Glutamatergic neuron (in vitro differentiated cells): ENCODE measurements around the gene ING1. TPM values are rescaled to one million over a fixed set of nuclear protein-coding genes. Genes with fewer than 3 reads are reported as not detected.

Experiments used
- DNase-seq: peaks from one replicate; pipeline ENCODE4 v3.0.0; 2022
- H3K27ac Mint-ChIP-seq: one replicate; pipeline ENCODE4 v1.8.0; 2020; ENCODE audit warnings: mild to moderate bottlenecking, mixed read lengths, inconsistent platforms; ENCODE audit not compliant: unreplicated experiment
- H3K27me3 Mint-ChIP-seq: one replicate; pipeline ENCODE4 v1.8.0; 2020; ENCODE audit warnings: mild to moderate bottlenecking, moderate library complexity, mixed read lengths, inconsistent platforms; ENCODE audit not compliant: unreplicated experiment
- H3K36me3 Mint-ChIP-seq: one replicate; pipeline ENCODE4 v1.8.0; 2020; ENCODE audit warnings: mild to moderate bottlenecking, mixed read lengths, inconsistent platforms; ENCODE audit not compliant: unreplicated experiment
- H3K4me1 Mint-ChIP-seq: one replicate; pipeline ENCODE4 v1.8.0; 2020; ENCODE audit warnings: mild to moderate bottlenecking, low read depth, mixed read lengths, inconsistent platforms; ENCODE audit not compliant: unreplicated experiment
- H3K4me3 Mint-ChIP-seq: one replicate; pipeline ENCODE4 v1.8.0; 2020; ENCODE audit warnings: mild to moderate bottlenecking, mixed read lengths, inconsistent platforms; ENCODE audit not compliant: unreplicated experiment
- H3K9me3 Mint-ChIP-seq: one replicate; pipeline ENCODE4 v1.8.0; 2020; ENCODE audit warnings: mild to moderate bottlenecking, moderate library complexity, mixed read lengths, inconsistent platforms; ENCODE audit not compliant: unreplicated experiment
- total RNA-seq: library from RNA; stranded (reverse); fragmentation: NEBNext Ultra II Directional; extraction: Animal tissue kit (Norgen Biotek cat#: 25700); gene quantifications from one replicate; pipeline ENCODE4 v1.2.1, GENCODE V29; 2021; ENCODE audit not compliant: unreplicated experiment
- TF ChIP-seq, protein P1 (sequence below): fragments of 200-600 bp; sonication (generic); IDR thresholded peaks from one replicate; pipeline ENCODE4 v1.5.0; 2021; ENCODE audit not compliant: partially characterized antibody, unreplicated experiment

Gene ING1
- total RNA-seq, 1 donor from 2014 or later: 19.1 TPM

DNA sequence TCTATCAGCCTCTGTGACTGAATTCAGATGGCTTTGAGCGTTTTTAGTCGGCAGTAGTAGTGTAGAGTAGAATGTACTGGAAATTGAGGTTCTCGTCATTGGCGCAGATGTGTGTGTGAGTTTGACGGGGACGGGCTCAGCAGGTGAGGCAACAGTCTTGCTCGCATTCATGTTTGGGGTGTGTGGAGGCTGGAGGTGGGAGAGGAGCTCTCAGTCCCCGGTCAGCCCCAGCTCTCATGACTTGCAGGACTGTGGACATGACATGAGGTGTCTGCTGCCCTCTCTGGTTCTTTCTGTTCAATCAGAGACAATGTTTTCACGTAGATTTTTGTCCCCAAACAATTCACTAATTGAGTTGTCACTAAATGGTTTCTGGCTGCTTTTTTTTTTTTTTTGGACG is 57.2 kb downstream of the ING1 start:
- H3K27ac Mint-ChIP-seq: no peak overlapping the region
- TF ChIP-seq, protein P1, sequence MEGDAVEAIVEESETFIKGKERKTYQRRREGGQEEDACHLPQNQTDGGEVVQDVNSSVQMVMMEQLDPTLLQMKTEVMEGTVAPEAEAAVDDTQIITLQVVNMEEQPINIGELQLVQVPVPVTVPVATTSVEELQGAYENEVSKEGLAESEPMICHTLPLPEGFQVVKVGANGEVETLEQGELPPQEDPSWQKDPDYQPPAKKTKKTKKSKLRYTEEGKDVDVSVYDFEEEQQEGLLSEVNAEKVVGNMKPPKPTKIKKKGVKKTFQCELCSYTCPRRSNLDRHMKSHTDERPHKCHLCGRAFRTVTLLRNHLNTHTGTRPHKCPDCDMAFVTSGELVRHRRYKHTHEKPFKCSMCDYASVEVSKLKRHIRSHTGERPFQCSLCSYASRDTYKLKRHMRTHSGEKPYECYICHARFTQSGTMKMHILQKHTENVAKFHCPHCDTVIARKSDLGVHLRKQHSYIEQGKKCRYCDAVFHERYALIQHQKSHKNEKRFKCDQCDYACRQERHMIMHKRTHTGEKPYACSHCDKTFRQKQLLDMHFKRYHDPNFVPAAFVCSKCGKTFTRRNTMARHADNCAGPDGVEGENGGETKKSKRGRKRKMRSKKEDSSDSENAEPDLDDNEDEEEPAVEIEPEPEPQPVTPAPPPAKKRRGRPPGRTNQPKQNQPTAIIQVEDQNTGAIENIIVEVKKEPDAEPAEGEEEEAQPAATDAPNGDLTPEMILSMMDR: no peak
- H3K36me3 Mint-ChIP-seq: no peaks in the 10 kb centered on the region
- peaks cover 2% of the 10 kb centered on the region for H3K27me3 Mint-ChIP-seq
- DNase-seq: no peak
- H3K4me3 Mint-ChIP-seq: no peak overlapping the region
- peaks cover 19% of the 10 kb centered on the region for H3K4me1 Mint-ChIP-seq
- H3K9me3 Mint-ChIP-seq: peaks cover 5% of the 10 kb centered on the region

DNA sequence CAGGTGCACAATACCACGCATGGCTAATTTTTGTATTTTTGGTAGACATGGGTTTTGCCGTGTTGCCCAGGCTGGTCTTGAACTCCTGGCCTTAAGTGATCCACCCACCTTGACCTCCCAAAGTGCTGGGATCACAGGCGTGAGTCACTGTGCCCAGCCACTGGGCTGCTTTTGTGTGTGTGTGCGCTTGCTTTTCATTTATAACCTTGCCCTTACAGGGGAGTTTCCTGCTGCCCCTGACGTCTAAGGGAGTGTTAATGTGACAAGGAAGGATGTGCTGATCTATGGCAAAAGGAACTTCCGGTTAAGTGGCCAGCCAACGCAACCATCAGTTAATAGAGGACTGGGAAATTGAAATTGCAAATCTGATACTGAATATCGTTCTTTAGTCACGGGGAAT is 57.7 kb downstream of the ING1 start:
- peaks cover 2% of the 10 kb centered on the region for H3K9me3 Mint-ChIP-seq

DNA sequence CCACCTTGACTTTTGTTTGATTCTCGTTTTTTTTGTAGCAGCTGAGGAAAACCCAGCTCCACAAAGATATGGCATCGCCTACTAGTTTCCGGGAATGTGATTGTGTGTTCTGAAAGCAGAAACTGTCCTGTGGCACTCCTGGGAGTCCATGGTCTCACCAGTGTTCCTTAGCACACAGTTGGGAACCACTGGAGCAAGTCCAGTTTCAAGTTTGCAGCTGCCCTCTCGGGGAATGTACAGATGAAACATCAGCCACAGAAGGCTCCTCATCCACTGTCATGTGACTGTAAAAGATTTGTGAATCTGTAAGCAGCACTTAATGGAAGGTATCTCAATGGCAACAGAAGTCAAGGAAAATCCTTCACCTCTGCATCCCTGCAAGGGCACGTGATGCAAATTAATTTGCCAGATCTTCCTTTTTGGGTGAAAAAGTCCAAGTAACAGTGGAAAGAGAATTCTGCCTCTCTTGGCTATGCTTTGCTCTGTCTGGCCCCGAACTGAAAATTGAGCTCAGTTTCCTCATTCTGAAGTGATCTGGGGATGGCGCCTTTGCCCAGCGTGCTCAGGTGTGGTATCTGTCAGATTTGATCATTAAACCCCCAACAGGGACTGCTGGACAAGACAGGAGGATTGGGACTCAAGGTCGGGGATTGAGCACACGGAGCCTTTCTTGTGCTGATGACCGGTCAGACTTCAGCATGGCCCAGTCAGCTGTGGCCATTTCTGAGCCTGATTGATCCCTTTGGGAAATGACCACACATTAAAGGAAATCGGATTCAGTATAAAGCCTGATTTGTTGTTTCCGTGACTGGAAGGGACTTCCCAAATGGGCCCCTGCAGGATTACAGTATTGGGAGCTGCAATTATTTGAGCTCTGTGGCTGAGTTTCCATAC is 58.8 kb downstream of the ING1 start:
- Mint-ChIP-seq H3K4me3 (no peak overlapping the region), H3K27me3 (peaks cover 2% of the 10 kb centered on the region), H3K27ac (no peak overlapping the region), H3K9me3 (peaks cover 2% of the 10 kb centered on the region), H3K4me1 (peaks cover 4% of the 10 kb centered on the region), H3K36me3 (no peaks in the 10 kb centered on the region)
- DNase-seq: no peak
- TF ChIP-seq, protein P1: no peak

More for the DNA sequence above, 57.7 kb downstream of the ING1 start:
- Mint-ChIP-seq H3K36me3 (no peaks in the 10 kb centered on the region), H3K27me3 (peaks cover 2% of the 10 kb centered on the region), H3K4me3 (no peak overlapping the region), H3K4me1 (peaks cover 14% of the 10 kb centered on the region), H3K27ac (no peak overlapping the region)
- TF ChIP-seq, protein P1: no peak
- no peak for DNase-seq

Other genes with a start within 250 kb of the ING1 start
- 1.7 TPM for gene RAB20, start 152.0 kb upstream of the ING1 start, total RNA-seq
- 41.2 TPM for gene NAXD, start 98.2 kb upstream of the ING1 start, total RNA-seq
- gene CARS2, start 7.6 kb upstream of the ING1 start, total RNA-seq: 102 TPM
- 188 TPM for gene ANKRD10, start 201.4 kb downstream of the ING1 start, total RNA-seq